KMS-11 (cell line): ENCODE data around the gene RGL1.

ENCODE experiments used
- H2AFZ ChIP-seq: fragments of 200-600 bp; sonication (generic); 2 replicates; pipeline ENCODE4 v1.6.1; 2016; ENCODE audit warnings: antibody characterized with exemption, mixed run types, low read depth
- H3K27ac ChIP-seq: fragments of 200-600 bp; sonication (generic); 2 replicates; pipeline ENCODE4 v1.6.1; 2016; ENCODE audit warnings: mild to moderate bottlenecking, mixed run types
- H3K27me3 ChIP-seq: fragments of 200-600 bp; sonication (generic); 2 replicates; pipeline ENCODE4 v1.6.1; 2017; ENCODE audit warnings: mild to moderate bottlenecking, low read depth, mixed run types, moderate library complexity; ENCODE audit not compliant: insufficient read depth
- H3K36me3 ChIP-seq: fragments of 200-600 bp; sonication (generic); 2 replicates; pipeline ENCODE4 v1.6.1; 2017; ENCODE audit warnings: mild to moderate bottlenecking, mixed run types; ENCODE audit not compliant: insufficient read depth
- H3K4me1 ChIP-seq: fragments of 200-600 bp; sonication (generic); 2 replicates; pipeline ENCODE4 v1.6.1; 2016; ENCODE audit warnings: mild to moderate bottlenecking, low read depth, mixed run types; ENCODE audit not compliant: poor library complexity, severe bottlenecking
- H3K4me2 ChIP-seq: fragments of 200-600 bp; sonication (generic); 2 replicates; pipeline ENCODE4 v1.7.0; 2016; ENCODE audit warnings: mild to moderate bottlenecking, mixed run types
- H3K4me3 ChIP-seq: fragments of 200-600 bp; sonication (generic); IDR thresholded peaks from 2 replicates; pipeline ENCODE4 v1.6.1; 2017; ENCODE audit warnings: low read depth, low read length, mixed read lengths; ENCODE audit not compliant: insufficient read depth
- H3K79me2 ChIP-seq: fragments of 200-600 bp; sonication (generic); 2 replicates; pipeline ENCODE4 v1.6.1; 2016; ENCODE audit warnings: low read depth, mixed run types; ENCODE audit not compliant: insufficient read depth
- H3K9ac ChIP-seq: fragments of 200-600 bp; sonication (generic); 2 replicates; pipeline ENCODE4 v1.6.1; 2016; ENCODE audit warnings: mild to moderate bottlenecking, mixed run types
- H4K20me1 ChIP-seq: fragments of 200-600 bp; sonication (generic); 2 replicates; pipeline ENCODE4 v1.6.1; 2016; ENCODE audit warnings: mild to moderate bottlenecking, mixed run types; ENCODE audit not compliant: insufficient read depth
- TF ChIP-seq, protein P1 (sequence below): fragments of 200-600 bp; sonication (generic); conservative IDR thresholded peaks from 2 replicates; pipeline ENCODE4 v1.6.1; 2017; ENCODE audit warnings: low read depth, mild to moderate bottlenecking, antibody characterized with exemption, low read length, moderate library complexity, mixed read lengths

RGL1 gene

GRCh38 chr1:183953031-183953430 lies 148.1 kb downstream of the RGL1 start:
- no peak overlapping the region for H2AFZ ChIP-seq
- no peaks in the 10 kb centered on the region for H3K36me3 ChIP-seq
- no peaks in the 10 kb centered on the region for H4K20me1 ChIP-seq
- no peaks in the 10 kb centered on the region for H3K27me3 ChIP-seq
- H3K27ac ChIP-seq: no peak overlapping the region
- TF ChIP-seq, protein P1, sequence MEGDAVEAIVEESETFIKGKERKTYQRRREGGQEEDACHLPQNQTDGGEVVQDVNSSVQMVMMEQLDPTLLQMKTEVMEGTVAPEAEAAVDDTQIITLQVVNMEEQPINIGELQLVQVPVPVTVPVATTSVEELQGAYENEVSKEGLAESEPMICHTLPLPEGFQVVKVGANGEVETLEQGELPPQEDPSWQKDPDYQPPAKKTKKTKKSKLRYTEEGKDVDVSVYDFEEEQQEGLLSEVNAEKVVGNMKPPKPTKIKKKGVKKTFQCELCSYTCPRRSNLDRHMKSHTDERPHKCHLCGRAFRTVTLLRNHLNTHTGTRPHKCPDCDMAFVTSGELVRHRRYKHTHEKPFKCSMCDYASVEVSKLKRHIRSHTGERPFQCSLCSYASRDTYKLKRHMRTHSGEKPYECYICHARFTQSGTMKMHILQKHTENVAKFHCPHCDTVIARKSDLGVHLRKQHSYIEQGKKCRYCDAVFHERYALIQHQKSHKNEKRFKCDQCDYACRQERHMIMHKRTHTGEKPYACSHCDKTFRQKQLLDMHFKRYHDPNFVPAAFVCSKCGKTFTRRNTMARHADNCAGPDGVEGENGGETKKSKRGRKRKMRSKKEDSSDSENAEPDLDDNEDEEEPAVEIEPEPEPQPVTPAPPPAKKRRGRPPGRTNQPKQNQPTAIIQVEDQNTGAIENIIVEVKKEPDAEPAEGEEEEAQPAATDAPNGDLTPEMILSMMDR: no peak
- H3K4me2 ChIP-seq: no peak overlapping the region
- no peak overlapping the region for H3K4me3 ChIP-seq
- H3K4me1 ChIP-seq: peaks cover 61% of the 10 kb centered on the region
- H3K79me2 ChIP-seq: no peaks in the 10 kb centered on the region
- no peak overlapping the region for H3K9ac ChIP-seq

- Histone ChIP-seq H3K9ac (no peak overlapping the region), H3K4me3 (no peak overlapping the region), H3K27ac (peak overlapping the region; percentile 85), H3K4me2 (peak overlapping the region; percentile 66), H3K36me3 (no peaks in the 10 kb centered on the region), H3K4me1 (peaks cover 73% of the 10 kb centered on the region), H3K79me2 (no peaks in the 10 kb centered on the region), H4K20me1 (no peaks in the 10 kb centered on the region), H3K27me3 (no peaks in the 10 kb centered on the region), H2AFZ (no peak overlapping the region)
- TF ChIP-seq, protein P1: no peak
Observed at GRCh38 chr1:183954496-183954895, 149.6 kb downstream of the RGL1 start.

DNA sequence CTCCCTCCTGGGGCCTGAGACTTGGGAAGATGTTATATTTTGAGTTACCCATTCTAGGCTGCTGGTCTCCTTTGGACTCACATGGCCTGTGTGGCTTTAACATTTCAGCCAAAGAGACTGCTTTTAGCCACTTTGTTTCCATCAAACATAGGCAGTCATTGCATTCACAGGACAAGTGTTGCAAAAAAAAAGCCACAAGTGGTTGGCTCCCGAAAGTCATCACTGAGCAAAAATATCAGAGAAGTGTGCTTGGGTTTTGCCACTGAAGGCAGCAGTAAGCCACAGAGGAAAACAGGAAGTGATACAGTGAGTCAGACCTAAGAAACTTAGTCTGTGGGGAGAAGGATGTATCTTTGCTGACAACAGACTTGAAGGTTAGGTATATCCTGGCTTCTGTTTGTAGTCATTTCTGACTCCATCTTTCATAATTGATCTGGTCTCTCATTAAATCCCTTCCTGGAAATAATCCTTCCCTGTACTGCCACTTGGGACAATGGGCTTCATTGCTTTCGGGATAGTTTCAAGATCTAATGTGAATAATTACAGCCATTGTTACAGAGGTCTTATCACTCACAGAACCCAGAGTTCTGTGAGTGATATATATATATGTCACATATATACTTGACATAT lies 151.8 kb downstream of the RGL1 start:
- peak overlapping the region; percentile 85 for H3K27ac ChIP-seq
- H3K27me3 ChIP-seq: no peaks in the 10 kb centered on the region
- no peaks in the 10 kb centered on the region for H3K79me2 ChIP-seq
- H3K4me1 ChIP-seq: peaks cover 73% of the 10 kb centered on the region
- H3K36me3 ChIP-seq: no peaks in the 10 kb centered on the region
- H4K20me1 ChIP-seq: no peaks in the 10 kb centered on the region
- H3K4me3 ChIP-seq: peak overlapping the region; percentile 64
- peak overlapping the region; percentile 66 for H3K4me2 ChIP-seq
- TF ChIP-seq, protein P1: peak; percentile 31; the same call in 1 of the 2 replicates
- peak overlapping the region; percentile 40; the same call in 1 of the 2 replicates for H3K9ac ChIP-seq
- peak overlapping the region; percentile 45; the same call in 1 of the 2 replicates for H2AFZ ChIP-seq

GRCh38 chr1:183957216-183957830 lies 152.4 kb downstream of the RGL1 start:
- Histone ChIP-seq H4K20me1 (no peaks in the 10 kb centered on the region), H3K79me2 (no peaks in the 10 kb centered on the region), H2AFZ (peak overlapping the region; percentile 15; the same call in 1 of the 2 replicates), H3K27ac (peak overlapping the region; percentile 85), H3K36me3 (no peaks in the 10 kb centered on the region), H3K27me3 (no peaks in the 10 kb centered on the region), H3K9ac (peak overlapping the region; percentile 20; the same call in 1 of the 2 replicates), H3K4me2 (peak overlapping the region; percentile 66), H3K4me1 (peaks cover 67% of the 10 kb centered on the region), H3K4me3 (peak overlapping the region; percentile 3)
- TF ChIP-seq, protein P1: no peak
